MM.1S (cell line): Measurements from ENCODE around the gene KNOP1.

Source experiments
- DNase-seq: peaks from one replicate; pipeline ENCODE4 v3.0.0-alpha.2; 2015
- H2AFZ ChIP-seq: fragments of 300-600 bp; sonication (generic); 2 replicates; pipeline ENCODE4 v1.6.0; 2016; ENCODE audit warnings: antibody characterized with exemption, low read length
- H3F3A ChIP-seq: fragments of 300-600 bp; sonication (generic); 2 replicates; pipeline ENCODE4 v1.6.1; 2016; ENCODE audit warnings: mild to moderate bottlenecking, antibody characterized with exemption, low read length, moderate library complexity, mixed read lengths; ENCODE audit not compliant: insufficient read depth
- H3K27ac ChIP-seq: fragments of 300-600 bp; sonication (generic); 2 replicates; pipeline ENCODE4 v1.5.1; 2016; ENCODE audit warnings: mild to moderate bottlenecking, low read length
- H3K27me3 ChIP-seq: fragments of 300-600 bp; sonication (generic); replicated peaks from 2 replicates; pipeline ENCODE4 v1.6.0; 2016; ENCODE audit warnings: low read length; ENCODE audit not compliant: insufficient read depth
- H3K36me3 ChIP-seq: fragments of 300-600 bp; sonication (generic); replicated peaks from 2 replicates; pipeline ENCODE4 v1.6.1; 2016; ENCODE audit warnings: mild to moderate bottlenecking, low read length, mixed read lengths; ENCODE audit not compliant: insufficient read depth
- H3K4me1 ChIP-seq: fragments of 300-600 bp; sonication (generic); 2 replicates; pipeline ENCODE4 v1.6.1; 2016; ENCODE audit warnings: low read length, mixed read lengths
- H3K4me2 ChIP-seq: fragments of 300-600 bp; sonication (generic); 2 replicates; pipeline ENCODE4 v1.6.0; 2016; ENCODE audit warnings: low read depth, low read length
- H3K4me3 ChIP-seq: fragments of 300-600 bp; sonication (generic); 2 replicates; pipeline ENCODE4 v1.5.1; 2016; ENCODE audit warnings: low read length, mixed read lengths
- H3K79me2 ChIP-seq: fragments of 300-600 bp; sonication (generic); 2 replicates; pipeline ENCODE4 v1.6.1; 2016; ENCODE audit warnings: mixed run types, low read length, mixed read lengths
- H3K9ac ChIP-seq: fragments of 300-600 bp; sonication (generic); 2 replicates; pipeline ENCODE4 v1.6.1; 2016; ENCODE audit warnings: low read length, mixed read lengths
- H3K9me2 ChIP-seq: fragments of 300-600 bp; sonication (generic); replicated peaks from 2 replicates; pipeline ENCODE4 v1.6.1; 2016; ENCODE audit warnings: mild to moderate bottlenecking, low read length, mixed read lengths; ENCODE audit not compliant: insufficient read depth
- H3K9me3 ChIP-seq: fragments of 300-600 bp; sonication (generic); replicated peaks from 2 replicates; pipeline ENCODE4 v1.6.1; 2016; ENCODE audit warnings: mild to moderate bottlenecking, low read length, mixed read lengths; ENCODE audit not compliant: insufficient read depth
- H4K20me1 ChIP-seq: fragments of 300-600 bp; sonication (generic); 2 replicates; pipeline ENCODE4 v1.6.1; 2016; ENCODE audit warnings: mild to moderate bottlenecking, low read length, moderate library complexity, mixed read lengths; ENCODE audit not compliant: insufficient read depth
- CTCF ChIP-seq: fragments of 300-600 bp; sonication (generic); IDR thresholded peaks from 2 replicates; pipeline ENCODE4 v1.5.1; 2016; ENCODE audit warnings: antibody characterized with exemption, low read length, mixed read lengths
- EZH2 ChIP-seq: fragments of 300-600 bp; sonication (generic); optimal IDR thresholded peaks from 2 replicates; pipeline ENCODE3; 2017; ENCODE audit warnings: low read depth, mild to moderate bottlenecking, antibody characterized with exemption, low read length, mixed read lengths
- EZH2phosphoT487 ChIP-seq: fragments of 300-600 bp; sonication (generic); IDR thresholded peaks from 2 replicates; pipeline ENCODE4 v1.6.1; 2018; ENCODE audit warnings: antibody characterized with exemption, low read length

KNOP1 gene

GRCh38 chr16:19708296-19709205 is 9.5 kb downstream of the KNOP1 start:
- no peak overlapping the region for H3K4me2 ChIP-seq
- H2AFZ ChIP-seq, result no peak overlapping the region
- H3F3A ChIP-seq, result no peaks in the 10 kb centered on the region
- H3K27ac ChIP-seq, result no peak overlapping the region
- no peaks in the 10 kb centered on the region for H3K79me2 ChIP-seq
- no peak for DNase-seq
- no peaks in the 10 kb centered on the region for H3K9me2 ChIP-seq
- H3K27me3 ChIP-seq, result no peaks in the 10 kb centered on the region
- no peaks in the 10 kb centered on the region for H3K36me3 ChIP-seq
- H3K4me3 ChIP-seq, result no peak overlapping the region
- TF ChIP-seq CTCF (no peak), EZH2 (no peak), EZH2phosphoT487 (no peak)
- no peaks in the 10 kb centered on the region for H3K4me1 ChIP-seq
- H3K9ac ChIP-seq, result no peak overlapping the region
- no peaks in the 10 kb centered on the region for H3K9me3 ChIP-seq
- H4K20me1 ChIP-seq, result no peaks in the 10 kb centered on the region

GRCh38 chr16:19707569-19708295 is 10.3 kb downstream of the KNOP1 start:
- Histone ChIP-seq H3F3A (no peaks in the 10 kb centered on the region), H3K27me3 (no peaks in the 10 kb centered on the region), H3K4me2 (no peak overlapping the region), H3K9me3 (no peaks in the 10 kb centered on the region), H3K9ac (no peak overlapping the region), H3K36me3 (no peaks in the 10 kb centered on the region), H4K20me1 (no peaks in the 10 kb centered on the region), H3K79me2 (no peaks in the 10 kb centered on the region), H3K27ac (no peak overlapping the region), H2AFZ (no peak overlapping the region), H3K4me1 (no peaks in the 10 kb centered on the region), H3K4me3 (no peak overlapping the region), H3K9me2 (no peaks in the 10 kb centered on the region)
- TF ChIP-seq EZH2phosphoT487 (no peak), CTCF (no peak), EZH2 (no peak)
- DNase-seq, result no peak

GRCh38 chr16:19706846-19707245 is 11.2 kb downstream of the KNOP1 start:
- H3K27me3 ChIP-seq, result no peaks in the 10 kb centered on the region
- no peaks in the 10 kb centered on the region for H3K9me2 ChIP-seq
- H3K36me3 ChIP-seq, result no peaks in the 10 kb centered on the region
- TF ChIP-seq EZH2phosphoT487 (no peak), EZH2 (no peak), CTCF (no peak)
- H3K4me1 ChIP-seq, result no peaks in the 10 kb centered on the region
- no peak overlapping the region for H3K9ac ChIP-seq
- no peak overlapping the region for H3K27ac ChIP-seq
- H3K9me3 ChIP-seq, result no peaks in the 10 kb centered on the region
- H3K4me2 ChIP-seq, result no peak overlapping the region
- no peak overlapping the region for H2AFZ ChIP-seq
- no peaks in the 10 kb centered on the region for H3K79me2 ChIP-seq
- no peaks in the 10 kb centered on the region for H3F3A ChIP-seq
- H3K4me3 ChIP-seq, result no peak overlapping the region
- no peaks in the 10 kb centered on the region for H4K20me1 ChIP-seq
- DNase-seq, result no peak
